GM13976 (cell line): ENCODE data around the gene ISG15.
A peak's percentile ranks its signal among the peaks of the same experiment; 100 is the strongest.

Experiments used
- DNase-seq: peaks from one replicate; pipeline ENCODE4 v3.0.0; 2012; ENCODE audit warnings: low spot score
- in situ Hi-C: fragments of 300-500 bp; cut with MboI; formaldehyde crosslinking; loops from one replicate; pipeline ENCODE4 v1.12.0; 2022; ENCODE audit warnings: low sequenced_read_pairs, mixed read lengths, inconsistent platforms; ENCODE audit not compliant: unreplicated experiment
- TF ChIP-seq, protein P1 (sequence below): IDR thresholded peaks from 2 replicates; pipeline ENCODE4 v1.5.1; 2012; ENCODE audit warnings: borderline replicate concordance, mild to moderate bottlenecking; ENCODE audit not compliant: insufficient read depth; ENCODE audit errors: extremely low read depth, missing control alignments, control extremely low read depth

ISG15 gene

GRCh38 chr1:966704-967300, 46.5 kb upstream of the ISG15 start:
- TF ChIP-seq, protein P1, sequence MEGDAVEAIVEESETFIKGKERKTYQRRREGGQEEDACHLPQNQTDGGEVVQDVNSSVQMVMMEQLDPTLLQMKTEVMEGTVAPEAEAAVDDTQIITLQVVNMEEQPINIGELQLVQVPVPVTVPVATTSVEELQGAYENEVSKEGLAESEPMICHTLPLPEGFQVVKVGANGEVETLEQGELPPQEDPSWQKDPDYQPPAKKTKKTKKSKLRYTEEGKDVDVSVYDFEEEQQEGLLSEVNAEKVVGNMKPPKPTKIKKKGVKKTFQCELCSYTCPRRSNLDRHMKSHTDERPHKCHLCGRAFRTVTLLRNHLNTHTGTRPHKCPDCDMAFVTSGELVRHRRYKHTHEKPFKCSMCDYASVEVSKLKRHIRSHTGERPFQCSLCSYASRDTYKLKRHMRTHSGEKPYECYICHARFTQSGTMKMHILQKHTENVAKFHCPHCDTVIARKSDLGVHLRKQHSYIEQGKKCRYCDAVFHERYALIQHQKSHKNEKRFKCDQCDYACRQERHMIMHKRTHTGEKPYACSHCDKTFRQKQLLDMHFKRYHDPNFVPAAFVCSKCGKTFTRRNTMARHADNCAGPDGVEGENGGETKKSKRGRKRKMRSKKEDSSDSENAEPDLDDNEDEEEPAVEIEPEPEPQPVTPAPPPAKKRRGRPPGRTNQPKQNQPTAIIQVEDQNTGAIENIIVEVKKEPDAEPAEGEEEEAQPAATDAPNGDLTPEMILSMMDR = no peak
- in situ Hi-C loops = loop anchor here (10.0 kb wide), 1 partner anchor 62 kb away; no protein-coding TSS in a partner anchor
- peak; percentile 91 for DNase-seq

- TF ChIP-seq, protein P1 = no peak
- no peak for DNase-seq
- in situ Hi-C loops = loop anchor here (10.0 kb wide), 1 partner anchor 63 kb away; no protein-coding TSS in a partner anchor
Observed at GRCh38 chr1:967466-968343, 45.6 kb upstream of the ISG15 start.

DNA sequence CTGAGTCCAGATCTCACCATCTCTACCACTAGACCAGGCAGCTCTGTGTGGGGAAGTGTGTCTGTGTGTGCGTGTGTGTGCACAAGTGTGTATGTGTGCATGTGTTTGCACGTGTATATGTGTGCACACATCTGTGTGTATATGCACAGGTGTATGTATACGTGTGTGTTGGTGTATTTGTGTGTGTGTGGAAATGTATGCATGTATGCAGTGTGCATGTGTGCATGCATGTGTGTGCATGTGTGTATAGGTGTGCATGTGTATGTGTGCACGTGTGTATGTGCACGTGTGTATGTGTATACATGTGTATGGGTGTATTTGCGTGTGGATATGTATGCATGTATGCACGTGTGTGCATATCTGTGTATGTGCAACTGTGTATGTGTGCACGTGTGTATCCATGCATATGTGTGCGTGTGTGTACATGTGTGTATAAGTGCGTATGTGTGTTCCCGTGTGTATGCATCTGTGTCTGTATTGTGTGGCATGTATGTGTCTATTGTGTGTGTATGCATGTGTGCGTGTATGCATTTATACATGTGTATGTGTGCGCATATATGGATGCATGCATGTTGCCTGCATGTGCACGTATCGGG, 43.9 kb upstream of the ISG15 start:
- in situ Hi-C loops = loop anchor here (10.0 kb wide), 1 partner anchor 65 kb away; no protein-coding TSS in a partner anchor
- no peak for DNase-seq
- TF ChIP-seq, protein P1 = no peak

DNA sequence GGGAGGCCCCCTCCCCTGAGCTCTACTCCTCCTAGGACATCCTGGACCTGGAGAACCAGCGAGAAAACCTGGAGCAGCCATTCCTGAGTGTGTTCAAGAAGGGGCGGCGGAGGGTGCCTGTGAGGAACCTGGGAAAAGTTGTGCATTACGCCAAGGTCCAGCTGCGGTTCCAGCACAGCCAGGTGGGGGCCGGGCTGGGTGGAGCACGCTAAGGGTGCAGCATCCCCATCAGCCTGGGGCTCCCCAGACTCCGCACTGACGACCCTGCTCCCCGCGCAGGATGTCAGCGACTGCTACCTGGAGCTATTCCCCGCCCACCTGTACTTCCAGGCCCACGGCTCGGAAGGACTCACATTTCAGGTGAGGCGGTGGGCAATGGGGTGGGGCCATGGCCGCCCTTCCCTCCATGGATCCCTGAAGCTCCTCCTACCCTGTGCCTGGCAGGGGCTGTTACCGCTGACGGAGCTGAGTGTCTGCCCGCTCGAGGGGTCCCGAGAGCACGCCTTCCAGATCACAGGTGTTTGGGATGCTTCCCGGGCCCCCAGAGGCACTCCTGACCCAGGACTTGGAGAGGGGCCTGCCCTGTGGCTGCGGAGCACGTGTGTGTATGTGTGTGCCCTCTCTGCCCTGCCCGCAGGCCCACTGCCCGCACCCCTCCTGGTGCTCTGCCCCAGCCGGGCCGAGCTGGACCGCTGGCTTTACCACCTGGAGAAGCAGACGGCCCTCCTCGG, 42.9 kb upstream of the ISG15 start:
- in situ Hi-C loops = no loop called here
- no peak for DNase-seq

GRCh38 chr1:970973-971730, 42.1 kb upstream of the ISG15 start:
- in situ Hi-C loops = no loop called here
- TF ChIP-seq, protein P1 = no peak
- no peak for DNase-seq

More for the DNA sequence above, 42.9 kb upstream of the ISG15 start:
- TF ChIP-seq, protein P1 = no peak
